ENCODE data around the gene F7.
"Not testable (repeated sequence)": the region's sequence is repeated elsewhere in the genome, so short reads cannot be mapped to it uniquely, and the experiment has no call there.

- not testable (repeated sequence) for TF ChIP-seq EP300, POLR2A (IDR thresholded peaks at IDR 0.05)
Observed at GRCh38 chr13:113108521-113108920, 2.9 kb downstream of the F7 start.

Data from sigmoid colon (tissue), 4 donors.